Measurements from ENCODE around the gene TMEM154. TPM values are rescaled to one million over a fixed set of nuclear protein-coding genes. Genes with fewer than 3 reads are reported as not detected.

TMEM154 gene
- total RNA-seq, 1 donor = 11.2 TPM

- H3K4me3 ChIP-seq (ENCODE audit: low read depth, low read length) = no peak overlapping the region
- DNase-seq (ENCODE audit: low read depth) = no peak
- TF ChIP-seq CTCF (IDR thresholded peaks at IDR 0.05; ENCODE audit: insufficient read depth, low read depth, low read length) = no peak
These were observed 60.2 kb downstream of the TMEM154 start for GRCh38 chr4:152619556-152619955.

DNA sequence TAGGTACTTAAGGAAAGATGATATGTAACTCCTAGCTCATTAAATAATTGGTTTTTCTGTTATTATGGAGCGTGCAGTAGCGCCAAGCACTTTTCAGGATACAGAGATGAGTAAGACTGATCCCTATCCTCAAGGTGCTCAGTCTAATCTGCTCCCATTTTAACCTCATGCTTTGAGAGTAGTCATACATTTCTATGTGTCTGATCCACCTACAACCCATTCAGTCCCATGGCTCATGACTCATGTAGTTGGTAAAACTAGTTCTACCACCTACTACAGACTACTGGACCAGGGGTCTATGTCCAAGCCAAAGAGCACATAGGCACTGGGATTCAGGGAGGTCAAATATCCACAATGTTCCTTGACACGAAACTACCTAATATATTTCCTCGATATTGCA lies 60.8 kb downstream of the TMEM154 start:
- TF ChIP-seq CTCF (IDR thresholded peaks at IDR 0.05; ENCODE audit: insufficient read depth, low read depth, low read length) = no peak
- no peak overlapping the region for H3K4me3 ChIP-seq (ENCODE audit: low read depth, low read length)
- DNase-seq (ENCODE audit: low read depth) = no peak

- DNase-seq (ENCODE audit: low read depth) = no peak
- H3K4me3 ChIP-seq (ENCODE audit: low read depth, low read length) = no peak overlapping the region
- TF ChIP-seq CTCF (IDR thresholded peaks at IDR 0.05; ENCODE audit: insufficient read depth, low read depth, low read length) = no peak
These were observed 63.0 kb downstream of the TMEM154 start for GRCh38 chr4:152616804-152617203.

GRCh38 chr4:152613841-152614721 lies 65.7 kb downstream of the TMEM154 start:
- H3K4me3 ChIP-seq (ENCODE audit: low read depth, low read length) = no peak overlapping the region
- no peak for DNase-seq (ENCODE audit: low read depth)
- no peak for TF ChIP-seq CTCF (IDR thresholded peaks at IDR 0.05; ENCODE audit: insufficient read depth, low read depth, low read length)

DNA sequence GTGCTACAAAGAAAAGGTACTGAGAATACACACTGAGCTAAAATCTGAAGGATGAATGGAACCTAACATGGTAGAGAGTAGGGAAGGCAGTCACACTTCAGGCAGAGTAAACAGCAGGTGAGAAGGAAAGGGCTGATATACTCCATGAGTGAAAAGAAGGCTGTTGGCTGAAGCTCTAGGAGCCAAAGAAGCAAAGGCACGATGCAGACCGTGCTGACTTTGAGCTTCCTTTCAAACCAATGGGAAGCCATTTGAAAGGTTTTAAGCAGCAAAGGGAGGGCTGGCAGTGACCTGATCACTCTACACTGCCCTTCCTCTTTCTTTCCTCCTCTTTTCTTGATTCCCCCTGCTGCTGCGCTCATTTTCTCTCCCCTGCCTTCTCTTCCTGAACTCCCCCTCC lies 66.4 kb downstream of the TMEM154 start:
- H3K4me3 ChIP-seq (ENCODE audit: low read depth, low read length) = no peak overlapping the region
- no peak for DNase-seq (ENCODE audit: low read depth)
- TF ChIP-seq CTCF (IDR thresholded peaks at IDR 0.05; ENCODE audit: insufficient read depth, low read depth, low read length) = no peak

DNA sequence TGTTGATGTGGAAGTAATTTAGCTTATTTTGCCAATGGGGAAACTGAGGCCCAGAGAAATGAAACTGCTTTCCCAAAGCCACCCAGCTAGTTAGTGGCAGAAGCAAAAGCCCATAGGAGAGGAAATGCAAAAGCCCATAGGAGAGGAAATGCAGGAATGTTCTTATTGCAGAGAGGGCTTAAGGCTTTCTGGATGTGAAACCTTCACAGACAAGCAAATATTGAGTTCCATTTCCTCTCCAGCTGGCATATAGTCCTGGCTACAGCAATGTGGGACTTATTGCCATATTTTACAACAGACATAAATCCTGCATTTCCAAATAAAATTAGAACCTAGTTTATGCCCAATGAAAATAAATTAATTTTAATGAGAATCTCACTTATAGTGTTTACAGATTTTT lies 69.7 kb downstream of the TMEM154 start:
- H3K4me3 ChIP-seq (ENCODE audit: low read depth, low read length) = no peak overlapping the region
- no peak for TF ChIP-seq CTCF (IDR thresholded peaks at IDR 0.05; ENCODE audit: insufficient read depth, low read depth, low read length)
- no peak for DNase-seq (ENCODE audit: low read depth)

Measured in fibroblast of villous mesenchyme (primary cell).